ENCODE results near the gene CDK19.

Gene CDK19

GRCh38 chr6:110563711-110564110 is 251.6 kb downstream of the CDK19 start:
- no peak overlapping the region for H3K4me3 ChIP-seq
- no peak overlapping the region for H3K9ac ChIP-seq
- no peaks in the 10 kb centered on the region for H3K27me3 ChIP-seq
- TF ChIP-seq Cebpa-rat (IDR thresholded peaks at IDR 0.05), result no peak
- no peak overlapping the region for H3K4me2 ChIP-seq
- H3K36me3 ChIP-seq, result no peaks in the 10 kb centered on the region
- H3K27ac ChIP-seq, result no peak overlapping the region
- peaks cover 69% of the 10 kb centered on the region for H3K4me1 ChIP-seq
- no peaks in the 10 kb centered on the region for H4K20me1 ChIP-seq
- peaks cover 15% of the 10 kb centered on the region for H3K9me3 ChIP-seq

GRCh38 chr6:110562316-110562915 is 252.9 kb downstream of the CDK19 start:
- no peak overlapping the region for H3K9ac ChIP-seq
- peaks cover 15% of the 10 kb centered on the region for H3K9me3 ChIP-seq
- 0 out of 2 replicates have a peak overlapping the region, but pooled peaks have one; percentile 76 for H3K4me2 ChIP-seq
- peaks cover 58% of the 10 kb centered on the region for H3K4me1 ChIP-seq
- no peaks in the 10 kb centered on the region for H3K36me3 ChIP-seq
- H3K4me3 ChIP-seq, result no peak overlapping the region
- H3K27ac ChIP-seq, result peak overlapping the region; percentile 15; the same call in 1 of the 2 replicates
- H4K20me1 ChIP-seq, result no peaks in the 10 kb centered on the region
- H3K27me3 ChIP-seq, result no peaks in the 10 kb centered on the region
- TF ChIP-seq Cebpa-rat (IDR thresholded peaks at IDR 0.05), result no peak

- no peaks in the 10 kb centered on the region for H4K20me1 ChIP-seq
- H3K4me1 ChIP-seq, result peaks cover 56% of the 10 kb centered on the region
- H3K4me2 ChIP-seq, result peak overlapping the region; percentile 76
- no peak overlapping the region for H3K4me3 ChIP-seq
- no peak for TF ChIP-seq Cebpa-rat (IDR thresholded peaks at IDR 0.05)
- peaks cover 15% of the 10 kb centered on the region for H3K9me3 ChIP-seq
- no peak overlapping the region for H3K9ac ChIP-seq
- H3K36me3 ChIP-seq, result no peaks in the 10 kb centered on the region
- H3K27ac ChIP-seq, result peak overlapping the region; percentile 57; the same call in 1 of the 2 replicates
- no peaks in the 10 kb centered on the region for H3K27me3 ChIP-seq
Measured at GRCh38 chr6:110561696-110562095, 253.6 kb downstream of the CDK19 start.

GRCh38 chr6:110561008-110561396 is 254.3 kb downstream of the CDK19 start:
- Histone ChIP-seq H3K4me1 (peaks cover 54% of the 10 kb centered on the region), H3K9ac (peak overlapping the region; percentile 5; the same call in 1 of the 2 replicates), H4K20me1 (no peaks in the 10 kb centered on the region), H3K4me3 (no peak overlapping the region), H3K9me3 (peaks cover 16% of the 10 kb centered on the region), H3K27me3 (no peaks in the 10 kb centered on the region), H3K4me2 (peak overlapping the region; percentile 76), H3K27ac (peak overlapping the region; percentile 57), H3K36me3 (no peaks in the 10 kb centered on the region)
- TF ChIP-seq Cebpa-rat (IDR thresholded peaks at IDR 0.05), result no peak

GRCh38 chr6:110560239-110561007 is 254.8 kb downstream of the CDK19 start:
- Histone ChIP-seq H4K20me1 (no peaks in the 10 kb centered on the region), H3K4me3 (no peak overlapping the region), H3K9me3 (peaks cover 21% of the 10 kb centered on the region), H3K27ac (peak overlapping the region; percentile 57), H3K4me1 (peaks cover 48% of the 10 kb centered on the region), H3K9ac (peak overlapping the region; percentile 5; the same call in 1 of the 2 replicates), H3K27me3 (no peaks in the 10 kb centered on the region), H3K36me3 (no peaks in the 10 kb centered on the region), H3K4me2 (peak overlapping the region; percentile 76)
- TF ChIP-seq Cebpa-rat (IDR thresholded peaks at IDR 0.05), result no peak
